Fibroblast of skin of left quadriceps (primary cell): ENCODE results near the gene LY6G6F.
A peak's percentile ranks its signal among the peaks of the same experiment; 100 is the strongest.

Source experiments
- DNase-seq, 2 experiments: peaks; one replicate each; pipeline ENCODE4 v3.0.0-alpha.2; 2013; ENCODE audit warnings: low read depth in 2 of 2

LY6G6F gene

DNA sequence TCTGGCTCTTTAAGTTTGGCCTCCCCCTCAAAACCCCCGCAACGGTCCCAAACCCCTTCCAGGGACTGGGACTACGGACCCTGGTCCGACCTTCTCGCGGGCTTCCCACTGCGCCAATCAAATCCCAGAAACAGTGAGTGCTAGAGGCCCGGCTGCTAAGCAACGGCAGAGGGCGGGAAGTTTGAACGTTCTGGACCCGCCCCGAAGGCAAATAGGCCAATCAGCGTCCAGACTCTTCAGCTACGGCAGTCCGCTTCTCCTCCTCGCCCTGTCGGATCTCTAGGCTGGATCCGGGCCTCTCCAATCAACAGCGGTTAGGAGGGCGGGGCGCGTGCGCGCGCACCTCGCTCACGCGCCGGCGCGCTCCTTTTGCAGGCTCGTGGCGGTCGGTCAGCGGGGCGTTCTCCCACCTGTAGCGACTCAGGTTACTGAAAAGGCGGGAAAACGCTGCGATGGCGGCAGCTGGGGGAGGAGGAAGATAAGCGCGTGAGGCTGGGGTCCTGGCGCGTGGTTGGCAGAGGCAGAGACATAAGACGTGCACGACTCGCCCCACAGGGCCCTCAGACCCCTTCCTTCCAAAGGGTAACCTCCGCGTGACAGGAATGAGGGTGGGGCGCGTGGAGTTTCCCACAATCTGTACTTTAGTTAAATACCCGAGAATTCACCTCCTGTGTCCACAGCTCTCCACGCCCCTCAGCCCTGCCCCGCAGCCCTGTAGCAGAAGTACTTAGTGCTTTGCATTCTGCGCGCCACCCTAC lies 33.2 kb downstream of the LY6G6F start, which contains the start of gene MSH5:
TSS of gene MSH5 (plus strand) at position 367 of the 758 bp plus-strand sequence. CDS start 462 bp downstream, outside the sequence.
- DNase-seq = peak; percentile 98

DNA sequence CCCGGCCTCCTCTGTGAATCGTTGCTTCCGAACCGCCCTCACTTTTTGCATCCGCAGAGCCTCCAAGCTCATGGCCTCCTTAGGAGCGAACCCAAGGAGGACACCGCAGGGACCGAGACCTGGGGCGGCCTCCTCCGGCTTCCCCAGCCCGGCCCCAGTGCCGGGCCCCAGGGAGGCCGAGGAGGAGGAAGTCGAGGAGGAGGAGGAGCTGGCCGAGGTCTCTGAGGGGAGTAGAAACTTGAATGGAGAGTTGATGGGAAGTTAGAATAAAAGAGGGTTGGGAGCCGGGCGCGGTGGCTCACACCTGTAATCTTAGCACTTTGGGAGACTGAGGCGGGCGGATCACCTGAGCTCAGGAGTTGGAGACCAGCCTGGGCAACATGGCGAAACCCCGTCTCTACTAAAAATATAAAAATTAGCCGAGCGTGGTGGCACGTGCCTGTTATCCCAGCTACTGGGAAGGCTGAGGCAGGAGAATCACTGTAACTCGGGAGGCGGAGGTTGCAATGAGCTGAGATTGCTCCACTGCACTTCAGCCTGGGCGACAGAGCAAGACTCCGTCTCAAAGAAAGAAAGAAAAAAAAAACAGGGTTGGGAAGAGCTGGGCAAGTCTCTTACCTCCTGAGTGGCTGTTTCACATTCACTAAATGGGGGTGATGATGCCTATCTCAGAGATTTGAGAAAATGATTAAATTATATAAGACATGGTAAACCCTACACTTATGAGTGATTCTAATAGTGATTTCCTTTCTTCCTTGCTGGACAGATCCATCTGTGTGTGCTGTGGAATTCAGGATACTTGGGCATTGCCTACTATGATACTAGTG lies 33.9 kb downstream of the LY6G6F start:
- DNase-seq = no peak

DNA sequence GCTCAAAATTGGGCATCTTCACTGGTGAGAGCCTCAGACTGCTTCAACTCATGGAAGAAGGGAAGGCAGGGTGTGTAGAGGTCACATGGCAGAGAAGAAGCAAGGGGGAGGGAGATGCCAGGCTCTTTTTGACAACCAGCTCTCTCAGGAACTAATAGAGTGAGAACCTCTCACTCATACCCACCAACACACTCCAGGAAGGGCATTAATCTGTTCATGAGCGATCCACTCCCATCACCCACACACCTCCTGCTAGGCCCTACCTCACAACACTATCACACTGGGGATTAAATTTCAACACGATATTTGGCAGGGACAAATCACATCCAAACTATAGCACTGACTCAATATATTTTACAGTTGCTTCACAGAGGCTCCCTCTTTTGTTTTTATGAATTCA lies 35.1 kb downstream of the LY6G6F start:
- no peak for DNase-seq

DNA sequence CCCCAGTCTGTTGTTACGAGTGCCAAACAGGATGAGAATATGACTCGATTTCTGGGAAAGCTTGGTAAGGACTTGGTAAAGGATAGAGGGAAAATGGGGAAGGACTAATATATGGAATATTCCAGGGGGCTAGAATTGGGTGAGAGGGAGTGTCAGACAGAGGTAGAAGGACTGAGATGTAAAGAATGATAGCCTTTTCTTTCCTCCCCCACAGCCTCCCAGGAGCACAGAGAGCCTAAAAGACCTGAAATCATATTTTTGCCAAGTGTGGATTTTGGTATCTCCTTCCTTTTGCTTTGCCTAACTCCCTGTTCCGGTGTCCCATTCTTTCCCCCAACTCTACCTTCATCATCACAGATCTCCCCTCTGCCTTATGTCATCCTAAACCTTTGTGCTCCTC lies 36.2 kb downstream of the LY6G6F start:
- DNase-seq = no peak

DNA sequence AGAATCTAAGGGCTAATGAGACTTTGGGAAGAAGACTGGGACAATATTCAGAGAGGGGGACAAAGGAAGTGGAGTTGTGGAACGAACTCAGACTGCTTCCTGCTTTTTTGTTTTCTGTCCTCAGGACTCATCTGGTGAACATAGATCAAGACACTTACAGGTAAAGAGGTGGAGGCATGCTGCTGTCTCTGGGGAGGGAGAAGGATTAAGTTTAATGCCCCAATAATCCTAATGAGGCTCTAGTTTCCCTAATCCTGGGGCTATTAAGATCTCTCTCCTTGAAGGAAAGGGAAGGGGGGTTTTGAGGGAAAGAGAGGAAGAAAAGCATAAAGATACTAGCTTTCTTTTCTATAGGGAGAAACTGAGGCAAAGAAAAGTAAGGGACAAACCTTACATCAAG lies 37.8 kb downstream of the LY6G6F start:
- no peak for DNase-seq

DNA sequence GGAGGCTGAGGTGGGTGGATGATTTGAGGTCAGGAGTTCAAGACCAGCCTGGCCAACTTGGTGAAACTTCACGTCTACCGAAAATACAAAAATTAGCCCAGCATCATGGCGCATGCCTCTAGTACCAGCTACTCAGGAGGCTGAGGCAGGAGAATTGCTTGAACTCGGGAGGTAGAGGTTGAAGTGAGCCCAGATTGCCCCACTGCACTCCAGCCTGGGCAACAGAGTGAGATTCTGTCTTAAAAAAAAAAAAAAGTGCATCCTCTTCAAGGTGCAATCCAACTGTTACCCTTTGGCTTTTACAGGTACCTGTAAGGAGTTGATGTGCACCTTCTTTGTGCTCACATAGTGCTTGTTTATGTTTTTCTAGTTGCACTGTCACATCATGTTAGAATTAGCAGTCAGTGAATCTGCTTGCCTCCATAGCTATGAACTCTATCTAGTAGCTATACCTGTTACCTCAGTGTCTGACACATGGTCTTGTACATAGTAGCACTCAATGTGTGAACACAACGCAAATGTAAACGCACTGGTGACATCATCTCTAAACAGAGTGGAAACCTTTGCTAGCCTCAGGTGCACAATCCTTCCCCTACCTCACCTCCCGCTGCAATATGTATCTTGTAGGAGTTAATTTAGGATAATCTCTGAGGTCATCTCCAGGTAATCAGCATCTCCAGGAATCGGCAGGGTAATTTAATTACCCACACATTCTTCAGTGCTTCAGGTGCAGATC lies 42.8 kb downstream of the LY6G6F start:
- DNase-seq = no peak

DNA sequence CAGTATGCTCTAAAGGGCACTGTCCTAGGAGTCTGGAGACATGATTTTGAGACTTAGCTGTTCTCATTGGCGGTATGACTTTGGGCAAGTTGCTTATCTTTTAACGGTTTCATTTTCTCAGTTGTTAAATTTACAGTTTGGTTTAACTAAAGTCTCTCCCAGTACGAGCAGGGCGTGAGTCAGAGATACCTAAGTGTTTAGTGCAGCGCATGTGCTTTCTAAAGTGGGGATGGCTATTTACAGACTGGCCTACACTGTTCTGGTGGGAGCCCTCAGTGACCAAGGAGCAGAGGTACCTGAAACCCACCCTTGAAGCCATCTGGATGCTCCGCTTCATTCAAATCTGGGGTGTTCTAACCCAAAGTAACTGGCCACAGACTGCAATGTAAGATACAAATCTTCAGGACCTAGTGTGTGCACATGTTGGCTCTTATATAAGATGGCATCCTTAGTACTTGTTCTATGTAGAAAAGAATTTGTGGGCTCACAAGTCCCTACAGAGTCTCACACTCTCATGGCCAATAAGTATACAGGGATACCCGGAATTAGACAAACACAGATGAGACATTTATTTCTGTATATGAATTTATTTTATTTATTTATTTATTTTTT lies 43.9 kb downstream of the LY6G6F start:
- no peak for DNase-seq

DNA sequence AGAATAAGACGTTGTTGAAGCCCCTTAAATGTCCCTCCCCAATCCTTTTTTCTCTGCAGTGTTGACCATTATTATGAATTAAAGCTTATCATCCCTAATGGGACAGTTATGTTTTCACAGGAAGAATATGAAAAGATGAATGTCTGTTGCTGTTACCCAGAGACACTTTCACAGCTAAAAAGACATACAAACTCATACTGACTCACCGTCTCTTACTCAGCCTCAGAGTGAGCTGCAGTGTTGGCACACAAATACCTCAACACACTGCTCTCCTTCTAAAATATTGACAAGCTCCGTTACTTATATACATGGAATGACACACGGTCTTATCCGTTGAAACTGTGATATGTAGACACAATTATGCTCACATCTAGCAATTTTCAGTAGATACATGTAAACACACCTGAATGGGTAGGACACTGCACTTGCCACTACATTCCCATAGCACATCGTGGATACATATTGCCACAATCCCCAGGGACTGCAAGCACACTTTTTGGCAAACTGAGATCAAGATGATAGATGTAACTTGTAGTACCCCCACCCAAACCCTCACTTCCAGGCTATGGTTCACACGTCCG lies 46.2 kb downstream of the LY6G6F start:
- peak in 1 of 2 experiments; percentile 38 for DNase-seq

DNA sequence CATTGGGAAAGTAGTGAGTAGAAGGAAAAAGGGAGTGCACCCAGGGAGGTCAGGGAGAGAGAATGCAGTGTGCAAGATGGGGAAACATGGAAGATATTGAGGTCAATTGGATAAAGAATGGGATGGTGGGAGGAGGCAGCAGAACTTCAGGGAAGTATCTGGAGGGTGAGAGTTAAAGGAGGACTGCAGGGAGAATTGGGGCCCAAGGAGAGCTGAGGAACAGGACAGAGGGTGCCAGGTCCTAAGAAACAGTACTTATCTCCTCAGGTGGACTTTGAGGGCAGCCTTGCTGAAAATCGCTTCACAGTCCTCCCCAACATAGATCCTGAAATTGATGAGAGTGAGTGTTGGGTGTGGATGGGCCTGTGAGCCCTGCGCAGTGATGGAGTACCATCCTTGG lies 51.6 kb downstream of the LY6G6F start:
- no peak for DNase-seq
